Brain microvascular endothelial cell (primary cell): ENCODE measurements around the gene RAB11B.

Experiments used
- DNase-seq: peaks from one replicate; pipeline ENCODE4 v3.0.0-alpha.2; 2020
- H3K27ac ChIP-seq: fragments of 250-450 bp; sonication (Bioruptor Pico); 2 replicates; pipeline ENCODE4 v1.5.1; 2020; ENCODE audit warnings: mild to moderate bottlenecking, moderate library complexity
- H3K27me3 ChIP-seq: fragments of 250-450 bp; sonication (Bioruptor Pico); replicated peaks from 2 replicates; pipeline ENCODE4 v1.5.1; 2020; ENCODE audit warnings: mild to moderate bottlenecking
- H3K36me3 ChIP-seq: fragments of 250-450 bp; sonication (Bioruptor Pico); replicated peaks from 2 replicates; pipeline ENCODE4 v1.5.1; 2020; ENCODE audit warnings: mild to moderate bottlenecking
- H3K4me3 ChIP-seq: 2 replicates; pipeline ENCODE4 v1.5.1; 2011; ENCODE audit warnings: low read depth, mild to moderate bottlenecking, control low read depth, low read length, moderate library complexity
- in situ Hi-C: cut with HindIII; loops from 2 replicates; pipeline ENCODE4 v1.10.0; 2017; ENCODE audit warnings: low sequenced_read_pairs, low pct_ligation_motif_present
- TF ChIP-seq, protein P1 (sequence below): IDR thresholded peaks from 2 replicates; pipeline ENCODE4 v1.5.1; 2011; ENCODE audit warnings: low read depth, mild to moderate bottlenecking, moderate library complexity, low read length, control low read depth, inconsistent platforms; ENCODE audit errors: missing control alignments

The RAB11B gene

DNA sequence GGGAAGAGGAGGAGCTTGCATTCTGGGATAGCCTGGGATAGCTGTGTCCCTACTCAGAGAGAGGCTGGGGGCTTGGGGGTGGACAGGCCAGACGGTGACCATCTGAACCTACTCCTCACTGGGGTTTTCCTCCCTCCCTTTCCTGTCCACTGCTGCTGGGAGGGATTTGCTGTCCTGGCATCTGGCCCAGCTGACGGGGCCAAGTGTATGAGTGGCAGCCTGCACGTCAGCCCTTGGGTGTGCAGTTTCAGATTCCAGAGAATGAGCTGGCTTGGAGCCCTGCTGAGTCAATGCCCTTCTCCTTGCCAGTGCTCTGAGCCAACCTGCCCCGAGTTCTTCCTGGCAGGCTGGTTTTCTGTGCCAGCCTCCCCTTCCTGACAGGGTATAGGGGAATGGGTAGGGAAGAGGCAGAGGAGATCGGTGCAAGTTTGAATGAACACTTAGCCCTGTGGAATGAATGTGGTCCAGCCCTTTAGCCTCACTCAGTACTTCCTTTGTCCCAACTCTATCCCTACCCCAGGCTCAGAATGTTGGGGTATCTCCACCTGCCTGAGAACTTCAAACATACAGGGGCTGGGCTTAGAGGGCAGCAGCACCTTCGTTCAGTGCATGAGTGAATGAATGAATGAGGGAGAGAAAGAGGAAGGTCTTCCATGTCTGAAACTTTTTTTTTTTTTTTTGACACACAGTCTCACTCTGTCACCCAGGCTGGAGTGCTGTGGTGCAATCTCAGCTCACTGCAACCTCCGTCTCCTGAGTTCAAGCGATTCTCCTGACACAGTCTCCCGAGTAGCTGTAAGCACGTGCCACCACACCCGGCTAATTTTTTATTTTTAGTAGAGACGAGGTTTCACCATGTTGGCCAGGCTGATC lies 28.0 kb upstream of the RAB11B start:
- peak overlapping the region; percentile 82 for H3K27ac ChIP-seq

DNA sequence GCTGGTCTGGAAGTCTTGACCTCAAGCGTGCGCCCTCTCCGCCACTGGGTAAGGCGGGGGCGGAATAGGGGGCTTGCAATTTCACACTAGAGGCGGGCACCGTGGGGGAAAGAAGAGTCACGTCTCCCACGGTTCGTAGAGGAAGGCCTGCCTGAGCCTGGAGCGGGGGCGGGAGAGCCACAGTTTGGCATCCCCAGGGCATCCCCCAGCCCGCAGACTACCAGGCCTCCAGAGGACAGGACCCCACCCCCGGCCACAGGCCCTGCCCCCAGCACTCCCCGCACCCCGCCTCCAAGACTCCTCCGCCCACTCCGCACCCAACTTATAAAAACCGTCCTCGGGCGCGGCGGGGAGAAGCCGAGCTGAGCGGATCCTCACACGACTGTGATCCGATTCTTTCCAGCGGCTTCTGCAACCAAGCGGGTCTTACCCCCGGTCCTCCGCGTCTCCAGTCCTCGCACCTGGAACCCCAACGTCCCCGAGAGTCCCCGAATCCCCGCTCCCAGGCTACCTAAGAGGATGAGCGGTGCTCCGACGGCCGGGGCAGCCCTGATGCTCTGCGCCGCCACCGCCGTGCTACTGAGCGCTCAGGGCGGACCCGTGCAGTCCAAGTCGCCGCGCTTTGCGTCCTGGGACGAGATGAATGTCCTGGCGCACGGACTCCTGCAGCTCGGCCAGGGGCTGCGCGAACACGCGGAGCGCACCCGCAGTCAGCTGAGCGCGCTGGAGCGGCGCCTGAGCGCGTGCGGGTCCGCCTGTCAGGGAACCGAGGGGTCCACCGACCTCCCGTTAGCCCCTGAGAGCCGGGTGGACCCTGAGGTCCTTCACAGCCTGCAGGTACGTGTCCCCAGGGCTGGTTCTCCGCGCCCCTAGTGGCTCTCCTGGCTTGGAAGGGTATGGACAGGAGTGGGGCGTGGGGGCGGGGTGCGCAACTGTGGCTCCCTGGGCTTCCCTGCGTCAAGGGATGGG lies 26.1 kb upstream of the RAB11B start, which contains the start of gene ANGPTL4:
Gene ANGPTL4 (plus strand): TSS at position 353 of the 969 bp plus-strand sequence. CDS start 167 bp downstream, at position 520.
- Histone ChIP-seq H3K36me3 (peaks cover 17% of the 10 kb centered on the region), H3K27ac (peak within 1 kb of the TSS; percentile 61), H3K4me3 (peak within 1 kb of the TSS; percentile 81), H3K27me3 (no peaks in the 10 kb centered on the region)
- TF ChIP-seq, protein P1, sequence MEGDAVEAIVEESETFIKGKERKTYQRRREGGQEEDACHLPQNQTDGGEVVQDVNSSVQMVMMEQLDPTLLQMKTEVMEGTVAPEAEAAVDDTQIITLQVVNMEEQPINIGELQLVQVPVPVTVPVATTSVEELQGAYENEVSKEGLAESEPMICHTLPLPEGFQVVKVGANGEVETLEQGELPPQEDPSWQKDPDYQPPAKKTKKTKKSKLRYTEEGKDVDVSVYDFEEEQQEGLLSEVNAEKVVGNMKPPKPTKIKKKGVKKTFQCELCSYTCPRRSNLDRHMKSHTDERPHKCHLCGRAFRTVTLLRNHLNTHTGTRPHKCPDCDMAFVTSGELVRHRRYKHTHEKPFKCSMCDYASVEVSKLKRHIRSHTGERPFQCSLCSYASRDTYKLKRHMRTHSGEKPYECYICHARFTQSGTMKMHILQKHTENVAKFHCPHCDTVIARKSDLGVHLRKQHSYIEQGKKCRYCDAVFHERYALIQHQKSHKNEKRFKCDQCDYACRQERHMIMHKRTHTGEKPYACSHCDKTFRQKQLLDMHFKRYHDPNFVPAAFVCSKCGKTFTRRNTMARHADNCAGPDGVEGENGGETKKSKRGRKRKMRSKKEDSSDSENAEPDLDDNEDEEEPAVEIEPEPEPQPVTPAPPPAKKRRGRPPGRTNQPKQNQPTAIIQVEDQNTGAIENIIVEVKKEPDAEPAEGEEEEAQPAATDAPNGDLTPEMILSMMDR = peak; percentile 50
- in situ Hi-C loops = no loop called here
- peak; percentile 74 for DNase-seq

More for the DNA sequence above, 28.0 kb upstream of the RAB11B start:
- H3K27me3 ChIP-seq = no peaks in the 10 kb centered on the region
- TF ChIP-seq, protein P1 = no peak
- peak; percentile 98 for DNase-seq
- no peak overlapping the region for H3K4me3 ChIP-seq
- peaks cover 3% of the 10 kb centered on the region for H3K36me3 ChIP-seq
- in situ Hi-C loops = no loop called here

DNA sequence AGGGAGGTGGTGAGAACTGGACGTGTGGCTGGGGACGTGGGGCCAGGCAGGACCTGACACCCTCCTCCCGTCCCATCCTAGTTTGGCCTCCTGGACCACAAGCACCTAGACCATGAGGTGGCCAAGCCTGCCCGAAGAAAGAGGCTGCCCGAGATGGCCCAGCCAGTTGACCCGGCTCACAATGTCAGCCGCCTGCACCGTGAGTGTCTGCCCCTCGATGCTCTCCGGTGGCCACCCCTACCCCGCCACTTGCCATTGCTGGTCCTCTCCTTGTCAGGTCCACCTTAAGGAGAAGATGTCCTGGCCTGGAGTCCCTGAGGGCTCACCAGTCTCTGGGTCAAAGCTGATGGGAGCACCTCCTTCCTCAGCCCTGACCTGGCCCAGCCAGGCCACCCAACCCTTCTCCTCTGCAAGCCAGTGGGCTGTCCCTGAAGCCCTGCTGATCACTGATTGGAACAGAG lies 24.0 kb upstream of the RAB11B start:
- Histone ChIP-seq H3K36me3 (peaks cover 34% of the 10 kb centered on the region), H3K27ac (peak overlapping the region; percentile 11), H3K27me3 (no peaks in the 10 kb centered on the region), H3K4me3 (peak overlapping the region; percentile 81)
- no peak for DNase-seq
- TF ChIP-seq, protein P1 = no peak
- in situ Hi-C loops = no loop called here

DNA sequence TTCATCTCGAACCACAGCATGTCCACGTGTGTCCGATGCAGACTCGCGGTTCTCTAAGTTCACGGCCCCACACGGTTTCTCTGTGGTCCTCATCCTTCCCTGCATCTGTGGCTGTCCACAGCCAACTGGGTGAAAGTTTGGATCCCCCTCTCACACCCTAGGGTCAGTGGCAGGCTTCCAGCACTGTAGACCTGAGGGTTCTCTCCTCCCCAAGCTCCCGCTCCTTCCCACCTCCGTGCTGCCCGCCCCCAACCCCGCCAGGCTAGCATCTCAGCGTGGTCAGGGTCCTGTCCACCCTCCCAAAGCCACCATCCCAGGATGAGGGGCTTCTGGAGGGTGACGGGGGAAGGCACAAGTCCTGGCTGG lies 23.2 kb upstream of the RAB11B start:
- no peak for DNase-seq
- no peaks in the 10 kb centered on the region for H3K27me3 ChIP-seq
- H3K27ac ChIP-seq = peak overlapping the region; percentile 73
- TF ChIP-seq, protein P1 = no peak
- H3K36me3 ChIP-seq = peaks cover 42% of the 10 kb centered on the region
- peak overlapping the region; percentile 81 for H3K4me3 ChIP-seq
- in situ Hi-C loops = no loop called here

DNA sequence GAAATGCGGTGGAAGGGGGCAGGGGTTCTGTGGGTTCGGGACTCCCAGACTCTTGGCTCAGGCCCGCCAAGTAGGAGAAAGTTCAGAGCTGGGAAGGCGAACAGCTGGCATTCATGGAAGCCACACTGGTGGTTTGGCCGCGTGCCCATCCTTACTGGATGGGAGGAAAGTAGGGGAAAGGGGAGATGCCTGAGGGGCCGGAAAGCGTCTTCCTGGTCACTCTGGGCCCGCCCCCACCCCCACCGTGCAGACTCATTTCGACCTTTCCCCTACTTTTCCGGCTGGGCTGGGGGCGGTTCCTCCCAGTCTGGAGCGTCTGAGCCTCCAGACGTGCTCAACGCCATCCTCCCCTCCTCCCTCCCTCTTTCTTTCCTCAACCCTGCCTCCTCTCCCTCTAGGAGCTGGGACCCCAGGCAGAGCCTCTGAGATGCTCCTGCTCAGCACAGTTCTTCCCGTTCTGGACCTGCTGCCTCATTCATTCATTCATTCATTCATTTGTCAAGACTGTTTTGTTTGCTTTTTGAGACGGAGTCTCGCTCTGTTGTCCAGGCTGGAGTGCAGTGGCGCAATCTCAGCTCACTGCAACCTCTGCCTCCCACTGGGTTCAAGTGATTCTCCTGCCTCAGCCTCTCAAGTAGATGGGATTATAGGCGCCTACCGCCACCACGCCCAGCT lies 22.7 kb upstream of the RAB11B start:
- DNase-seq = peak; percentile 92
- Histone ChIP-seq H3K27ac (peak overlapping the region; percentile 73), H3K27me3 (no peaks in the 10 kb centered on the region), H3K4me3 (peak overlapping the region; percentile 81), H3K36me3 (peaks cover 45% of the 10 kb centered on the region)
- TF ChIP-seq, protein P1 = no peak
- in situ Hi-C loops = no loop called here
